Right lobe of liver (tissue), 6 donors: ENCODE results near the gene CFAP20. TPM values are rescaled to one million over a fixed set of nuclear protein-coding genes. Genes with fewer than 3 reads are reported as not detected.

Source experiments
- ATAC-seq, 4 donors: fragments of 200-7000 bp; cut with Tn5 transposase; one replicate each; pipeline ENCODE4 v1.9.1; 2020; ENCODE audit warnings: mild to moderate bottlenecking in 4 of 4, moderate library complexity in 4 of 4
- DNase-seq, 3 donors: peaks; one replicate each; pipeline ENCODE4 v3.0.0-alpha.2; 2020
- H3K27ac ChIP-seq, 3 donors: fragments of 200-600 bp; one replicate each; pipeline ENCODE4 v1.8.0; 2022
- H3K27me3 ChIP-seq, 2 donors: fragments of 200-600 bp; one replicate each; pipeline ENCODE4 v1.8.0; 2022
- H3K36me3 ChIP-seq, 4 donors: fragments of 200-600 bp; sonication (generic) in 1 of 4; one replicate each; pipeline versions ENCODE4 v1.5.1 to v1.8.0; 2017 to 2022; ENCODE audit warnings: control low read depth in 1 of 4
- H3K4me1 ChIP-seq, 4 donors: fragments of 200-600 bp; sonication (generic) in 1 of 4; one replicate each; pipeline versions ENCODE4 v1.5.1 to v1.8.0; 2017 to 2022; ENCODE audit warnings: control low read depth in 1 of 4
- H3K4me3 ChIP-seq, 3 donors: fragments of 200-600 bp; one replicate each; pipeline ENCODE4 v1.8.0; 2022
- H3K9me3 ChIP-seq, 4 donors: fragments of 200-600 bp; sonication (generic) in 1 of 4; one replicate each; pipeline versions ENCODE4 v1.5.1 to v1.8.0; 2017 to 2022; ENCODE audit warnings: control low read depth in 1 of 4
- CTCF ChIP-seq, 4 donors: fragments of 200-600 bp in 3 of 4; fragments of 450-650 bp in 1 of 4; IDR thresholded peaks; one replicate each; pipeline versions ENCODE4 v1.5.1 to v1.8.0; 2016 to 2022; ENCODE audit warnings: antibody characterized with exemption in 4 of 4, mild to moderate bottlenecking in 2 of 4
- POLR2A ChIP-seq: fragments of 450-650 bp; IDR thresholded peaks from one replicate; pipeline ENCODE4 v1.6.1; 2017; ENCODE audit warnings: antibody characterized with exemption, mild to moderate bottlenecking
- WGBS: methylation state at CpG from one replicate; pipeline ENCODE4 v1.1.6; 2018; ENCODE audit warnings: low coverage, low lambda C conversion rate; ENCODE audit not compliant: insufficient coverage; ENCODE audit errors: missing lambda C conversion rate; 5-methylcytosine and 5-hydroxymethylcytosine counted together
- intact Hi-C, 2 donors: fragments of 100-400 bp; cut with DNase I; formaldehyde crosslinking; loops; one replicate each; pipeline versions ENCODE4 v1.11.2 to v1.14.1; 2022
- total RNA-seq, 6 experiments: library from RNA; depleted of rRNA in 2 of 6; stranded (reverse); fragments of >200 nt in 2 of 6; fragmentation: NEBNext Ultra II Directional in 3 of 6; extraction: Animal tissue kit (Norgen Biotek cat#: 25700) in 3 of 6; gene quantifications; one replicate each; pipeline versions ENCODE4 v1.1.0 to v1.2.4, GENCODE V29; 2016 to 2023
- donor health status: DM: no; HTN: yes; CAD: no.
- donor health status: DM: no; HTN: no; CAD: no.
- donor health status: DM: no; HTN: no; CAD: no.
- donor health status: DM: no; HTN: yes; CAD: no.
- donor health status: DM: no; HTN: yes; CAD: no.

Gene CFAP20
- total RNA-seq, 6 experiments from 2014 or later = 7.8 to 38.7 (median 18.1) TPM

DNA sequence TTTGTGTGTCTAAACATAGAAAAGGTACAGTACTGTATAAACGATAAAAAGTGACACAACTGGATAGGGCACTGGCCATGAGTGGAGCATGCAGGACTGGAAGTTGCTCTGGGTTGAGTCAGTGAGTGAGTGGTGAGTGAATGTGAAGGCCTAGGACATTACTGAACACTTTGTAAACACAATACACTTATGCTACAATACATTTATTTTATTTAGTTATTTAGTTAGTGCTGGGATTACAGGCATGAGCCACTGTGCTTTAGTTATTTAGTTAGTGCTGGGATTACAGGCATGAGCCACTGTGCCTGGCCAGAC lies 4.6 kb downstream of the CFAP20 start:
- intact Hi-C loops = loop anchor here in 1 of 2 donors (5.0 kb wide), 1 partner anchor 102 kb away; no protein-coding TSS in a partner anchor
- Histone ChIP-seq H3K9me3 (no peaks in the 10 kb centered on the region), H3K27ac (no peak overlapping the region), H3K36me3 (no peaks in the 10 kb centered on the region), H3K4me3 (no peak overlapping the region), H3K27me3 (no peaks in the 10 kb centered on the region), H3K4me1 (peaks cover 0 to 75% (median 33%) of the 10 kb centered on the region in 4 donors)
- WGBS = 29% methylated on average over 1 of the region's 1 CpG
- no peak for DNase-seq
- no peak for ATAC-seq
- no peak for TF ChIP-seq CTCF (IDR thresholded peaks at IDR 0.05)
- no peak for TF ChIP-seq POLR2A

GRCh38 chr16:58123896-58124600 lies 5.1 kb downstream of the CFAP20 start:
- DNase-seq (no peak), ATAC-seq (no peak)
- no peak for TF ChIP-seq CTCF (IDR thresholded peaks at IDR 0.05)
- TF ChIP-seq POLR2A = no peak
- 63% methylated on average over 7 of the region's 8 CpGs for WGBS
- Histone ChIP-seq H3K4me1 (peaks cover 0 to 81% (median 37%) of the 10 kb centered on the region in 4 donors), H3K36me3 (no peaks in the 10 kb centered on the region), H3K4me3 (no peak overlapping the region), H3K9me3 (no peaks in the 10 kb centered on the region), H3K27ac (no peak overlapping the region), H3K27me3 (no peaks in the 10 kb centered on the region)
- intact Hi-C loops = loop anchor here in 1 of 2 donors (5.0 kb wide), 1 partner anchor 102 kb away; no protein-coding TSS in a partner anchor

DNA sequence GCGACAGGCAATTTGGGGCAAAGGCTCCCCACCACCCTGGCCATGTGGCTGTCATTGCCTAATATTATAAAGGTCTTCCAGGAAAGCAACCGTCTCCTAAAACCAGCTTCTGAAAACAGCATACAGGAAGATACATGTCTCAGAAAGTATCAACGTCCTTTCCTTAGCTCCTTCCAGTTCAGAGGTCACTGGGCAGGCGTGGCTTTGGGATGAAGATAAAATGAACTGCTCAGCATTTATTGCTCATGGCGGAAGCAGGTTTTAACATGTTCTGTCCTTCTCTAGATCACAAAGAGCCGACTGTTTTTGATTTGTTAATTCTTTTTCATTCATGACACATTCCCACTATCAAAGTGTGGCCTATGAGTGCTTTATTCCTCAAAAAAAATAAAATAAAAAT lies 8.0 kb downstream of the CFAP20 start:
- WGBS = 35% methylated on average over 6 of the region's 6 CpGs
- no peaks in the 10 kb centered on the region for H3K9me3 ChIP-seq
- TF ChIP-seq CTCF (IDR thresholded peaks at IDR 0.05) = no peak
- no peak for TF ChIP-seq POLR2A
- H3K36me3 ChIP-seq = peaks cover 0 to 4% (median 3%) of the 10 kb centered on the region in 4 donors
- ATAC-seq (peak; percentile 35 to 42 (median 38)), DNase-seq (no peak)
- no peaks in the 10 kb centered on the region for H3K27me3 ChIP-seq
- peak overlapping the region in 1 of 3 donors; percentile 42 for H3K27ac ChIP-seq
- H3K4me3 ChIP-seq = no peak overlapping the region
- intact Hi-C loops = loop anchor here in 1 of 2 donors (5.0 kb wide), 1 partner anchor 99 kb away; no protein-coding TSS in a partner anchor
- peaks cover 0 to 66% (median 32%) of the 10 kb centered on the region in 4 donors for H3K4me1 ChIP-seq

GRCh38 chr16:58120234-58120633 lies 8.9 kb downstream of the CFAP20 start:
- H3K27me3 ChIP-seq = no peaks in the 10 kb centered on the region
- 24% methylated on average over 3 of the region's 3 CpGs for WGBS
- peak overlapping the region in 2 of 3 donors; percentile 16 to 42 for H3K27ac ChIP-seq
- H3K36me3 ChIP-seq = peaks cover 0 to 13% (median 9%) of the 10 kb centered on the region in 4 donors
- TF ChIP-seq CTCF (IDR thresholded peaks at IDR 0.05) = no peak
- no peak for TF ChIP-seq POLR2A
- ATAC-seq (peak; percentile 34 to 73 (median 62)), DNase-seq (peak in 1 of 3 donors; percentile 52)
- H3K9me3 ChIP-seq = no peaks in the 10 kb centered on the region
- peaks cover 0 to 58% (median 28%) of the 10 kb centered on the region in 4 donors for H3K4me1 ChIP-seq
- H3K4me3 ChIP-seq = no peak overlapping the region
- intact Hi-C loops = loop anchor here in 1 of 2 donors (5.0 kb wide), 1 partner anchor 98 kb away; no protein-coding TSS in a partner anchor
